ENCODE measurements around the gene MED6.

DNA sequence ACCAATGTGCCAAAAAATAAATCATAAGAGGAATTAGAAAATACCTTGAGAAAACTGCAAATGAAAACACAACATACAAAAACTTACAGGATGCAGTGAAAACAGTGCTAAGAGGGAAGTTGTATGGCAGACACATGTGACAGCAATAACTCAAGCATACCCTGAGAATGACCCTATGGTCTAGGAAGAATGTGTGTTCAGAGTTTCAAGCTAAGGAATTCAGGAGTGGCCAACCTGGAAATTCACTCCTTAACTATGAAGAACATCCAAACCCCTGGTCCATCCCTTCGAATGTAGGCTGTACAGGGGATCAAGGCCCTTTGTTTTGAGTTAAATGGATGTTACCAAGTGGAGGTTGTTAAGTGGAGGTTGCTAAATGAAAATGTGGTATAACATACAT, 24.5 kb upstream of the MED6 start:
- TF ChIP-seq, protein P1, sequence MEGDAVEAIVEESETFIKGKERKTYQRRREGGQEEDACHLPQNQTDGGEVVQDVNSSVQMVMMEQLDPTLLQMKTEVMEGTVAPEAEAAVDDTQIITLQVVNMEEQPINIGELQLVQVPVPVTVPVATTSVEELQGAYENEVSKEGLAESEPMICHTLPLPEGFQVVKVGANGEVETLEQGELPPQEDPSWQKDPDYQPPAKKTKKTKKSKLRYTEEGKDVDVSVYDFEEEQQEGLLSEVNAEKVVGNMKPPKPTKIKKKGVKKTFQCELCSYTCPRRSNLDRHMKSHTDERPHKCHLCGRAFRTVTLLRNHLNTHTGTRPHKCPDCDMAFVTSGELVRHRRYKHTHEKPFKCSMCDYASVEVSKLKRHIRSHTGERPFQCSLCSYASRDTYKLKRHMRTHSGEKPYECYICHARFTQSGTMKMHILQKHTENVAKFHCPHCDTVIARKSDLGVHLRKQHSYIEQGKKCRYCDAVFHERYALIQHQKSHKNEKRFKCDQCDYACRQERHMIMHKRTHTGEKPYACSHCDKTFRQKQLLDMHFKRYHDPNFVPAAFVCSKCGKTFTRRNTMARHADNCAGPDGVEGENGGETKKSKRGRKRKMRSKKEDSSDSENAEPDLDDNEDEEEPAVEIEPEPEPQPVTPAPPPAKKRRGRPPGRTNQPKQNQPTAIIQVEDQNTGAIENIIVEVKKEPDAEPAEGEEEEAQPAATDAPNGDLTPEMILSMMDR (optimal IDR thresholded peaks at IDR 0.05 in 1 of 3, IDR thresholded peaks at IDR 0.05 in 1 of 3, conservative IDR thresholded peaks at IDR 0.05 in 1 of 3; ENCODE audit: extremely low read depth in 1 of 3, insufficient read depth in 2 of 3, low read length in 3 of 3) = no peak
- no peak for TF ChIP-seq EZH2 (IDR thresholded peaks at IDR 0.05; ENCODE audit: low read length)
